BJ (cell line): Measurements from ENCODE around the gene CYP11A1. TPM values are rescaled to one million over a fixed set of nuclear protein-coding genes. Genes with fewer than 3 reads are reported as not detected.

Source experiments
- CTCF ChIA-PET: fragments of 350-600 bp; formaldehyde crosslinking; extraction: SDS; loops from one replicate; lab custom pipeline; 2021; ENCODE audit warnings: antibody characterized with exemption, inconsistent platforms; lab: Yijun Ruan, JAX
- POLR2A ChIA-PET: fragments of 300-600 bp; sonication (Branson Sonifier 250); formaldehyde crosslinking; extraction: SDS; loops from one replicate; lab custom pipeline; 2021; ENCODE audit warnings: antibody characterized with exemption; lab: Charles Lee
- DNase-seq: peaks from one replicate; pipeline ENCODE4 v3.0.0-alpha.2; 2011; ENCODE audit warnings: low read depth
- H3K27me3 ChIP-seq: 2 replicates; pipeline ENCODE4 v1.6.0; 2011; ENCODE audit warnings: low read length; ENCODE audit not compliant: control insufficient read depth, insufficient read depth
- H3K36me3 ChIP-seq: 2 replicates; pipeline ENCODE4 v1.5.1; 2011; ENCODE audit warnings: low read length; ENCODE audit not compliant: control insufficient read depth, insufficient read depth
- H3K4me3 ChIP-seq: 2 replicates; pipeline ENCODE4 v1.5.1; 2011; ENCODE audit warnings: low read depth, mild to moderate bottlenecking, control low read depth, low read length
- polyA plus RNA-seq: library from polyadenylated mRNA; depleted of rRNA; stranded (reverse); fragments of >200 nt; gene quantifications from 2 replicates; pipeline ENCODE4 v1.2.3, GENCODE V29; 2011
- TF ChIP-seq, protein P1 (sequence below): IDR thresholded peaks from 2 replicates; pipeline ENCODE4 v1.5.1; 2011; ENCODE audit warnings: low read depth, mild to moderate bottlenecking, control low read depth, inconsistent platforms, low read length, moderate library complexity; ENCODE audit not compliant: insufficient read depth

CYP11A1 gene
- polyA plus RNA-seq, 1 experiment, result 0.70 TPM

DNA sequence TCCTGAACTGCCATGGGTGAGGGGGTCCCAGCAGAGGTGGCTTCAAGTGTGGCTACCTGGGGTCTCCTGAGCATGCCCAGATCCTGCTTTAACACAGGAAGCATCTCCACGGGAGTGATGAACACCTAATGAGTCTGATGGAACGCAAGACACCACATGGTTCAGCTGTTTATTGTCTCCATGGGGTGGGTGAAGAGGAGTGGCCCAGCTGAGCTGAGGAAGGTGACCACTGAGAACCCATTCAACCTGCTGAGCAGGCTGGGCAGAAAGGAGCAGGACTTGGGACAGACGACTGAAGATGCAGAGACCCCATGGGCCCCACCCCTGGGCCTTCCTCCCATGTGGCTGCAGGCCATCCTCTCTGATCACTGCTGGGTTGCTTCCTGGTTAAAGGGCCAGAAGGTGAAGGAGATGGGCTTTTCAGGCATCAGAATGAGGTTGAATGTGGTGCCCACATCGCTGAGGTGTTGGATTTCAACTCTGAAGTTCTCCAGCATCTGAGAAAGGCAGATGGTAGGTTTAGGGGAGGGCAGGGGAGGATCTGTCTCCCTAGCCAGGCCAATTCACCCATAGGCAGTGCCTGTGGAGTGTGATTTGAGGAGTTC is 29.7 kb downstream of the CYP11A1 start:
- ChIA-PET POLR2A (no interaction called here), CTCF (interaction anchor here (5.3 kb wide), 1 partner anchor 15 kb away, joined by 21 read pairs; no protein-coding TSS in a partner anchor)
- TF ChIP-seq, protein P1, sequence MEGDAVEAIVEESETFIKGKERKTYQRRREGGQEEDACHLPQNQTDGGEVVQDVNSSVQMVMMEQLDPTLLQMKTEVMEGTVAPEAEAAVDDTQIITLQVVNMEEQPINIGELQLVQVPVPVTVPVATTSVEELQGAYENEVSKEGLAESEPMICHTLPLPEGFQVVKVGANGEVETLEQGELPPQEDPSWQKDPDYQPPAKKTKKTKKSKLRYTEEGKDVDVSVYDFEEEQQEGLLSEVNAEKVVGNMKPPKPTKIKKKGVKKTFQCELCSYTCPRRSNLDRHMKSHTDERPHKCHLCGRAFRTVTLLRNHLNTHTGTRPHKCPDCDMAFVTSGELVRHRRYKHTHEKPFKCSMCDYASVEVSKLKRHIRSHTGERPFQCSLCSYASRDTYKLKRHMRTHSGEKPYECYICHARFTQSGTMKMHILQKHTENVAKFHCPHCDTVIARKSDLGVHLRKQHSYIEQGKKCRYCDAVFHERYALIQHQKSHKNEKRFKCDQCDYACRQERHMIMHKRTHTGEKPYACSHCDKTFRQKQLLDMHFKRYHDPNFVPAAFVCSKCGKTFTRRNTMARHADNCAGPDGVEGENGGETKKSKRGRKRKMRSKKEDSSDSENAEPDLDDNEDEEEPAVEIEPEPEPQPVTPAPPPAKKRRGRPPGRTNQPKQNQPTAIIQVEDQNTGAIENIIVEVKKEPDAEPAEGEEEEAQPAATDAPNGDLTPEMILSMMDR, result no peak
- Histone ChIP-seq H3K27me3 (no peaks in the 10 kb centered on the region), H3K36me3 (no peaks in the 10 kb centered on the region), H3K4me3 (no peak overlapping the region)
- no peak for DNase-seq

DNA sequence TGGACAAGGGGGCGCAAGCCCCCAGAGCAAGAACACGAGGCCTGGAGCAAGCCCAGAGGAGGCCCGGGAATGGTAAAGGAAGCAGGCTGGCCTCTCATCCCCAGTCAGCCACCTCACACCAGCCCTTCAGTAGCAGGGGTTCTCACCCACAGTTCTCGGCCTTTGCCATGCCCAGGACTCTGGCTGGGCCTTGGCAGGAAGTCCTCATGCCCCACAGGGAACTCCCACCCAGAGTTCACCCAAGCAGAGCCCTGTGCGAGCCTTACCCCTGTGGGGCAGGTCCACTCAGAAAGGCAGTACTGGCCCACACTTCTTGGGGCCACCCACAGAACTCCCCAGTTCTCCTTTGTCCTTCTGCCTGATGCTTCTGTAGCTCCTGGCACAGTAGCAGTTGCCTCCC is 30.3 kb downstream of the CYP11A1 start:
- no peak for DNase-seq
- ChIA-PET CTCF (interaction anchor here (1.0 to 5.3 kb wide), 4 partner anchors 12 to 29 kb away, joined by 4 to 21 read pairs (median 8); no protein-coding TSS in a partner anchor), POLR2A (no interaction called here)
- H3K27me3 ChIP-seq, result no peaks in the 10 kb centered on the region
- TF ChIP-seq, protein P1, result no peak
- no peak overlapping the region for H3K4me3 ChIP-seq
- no peaks in the 10 kb centered on the region for H3K36me3 ChIP-seq

DNA sequence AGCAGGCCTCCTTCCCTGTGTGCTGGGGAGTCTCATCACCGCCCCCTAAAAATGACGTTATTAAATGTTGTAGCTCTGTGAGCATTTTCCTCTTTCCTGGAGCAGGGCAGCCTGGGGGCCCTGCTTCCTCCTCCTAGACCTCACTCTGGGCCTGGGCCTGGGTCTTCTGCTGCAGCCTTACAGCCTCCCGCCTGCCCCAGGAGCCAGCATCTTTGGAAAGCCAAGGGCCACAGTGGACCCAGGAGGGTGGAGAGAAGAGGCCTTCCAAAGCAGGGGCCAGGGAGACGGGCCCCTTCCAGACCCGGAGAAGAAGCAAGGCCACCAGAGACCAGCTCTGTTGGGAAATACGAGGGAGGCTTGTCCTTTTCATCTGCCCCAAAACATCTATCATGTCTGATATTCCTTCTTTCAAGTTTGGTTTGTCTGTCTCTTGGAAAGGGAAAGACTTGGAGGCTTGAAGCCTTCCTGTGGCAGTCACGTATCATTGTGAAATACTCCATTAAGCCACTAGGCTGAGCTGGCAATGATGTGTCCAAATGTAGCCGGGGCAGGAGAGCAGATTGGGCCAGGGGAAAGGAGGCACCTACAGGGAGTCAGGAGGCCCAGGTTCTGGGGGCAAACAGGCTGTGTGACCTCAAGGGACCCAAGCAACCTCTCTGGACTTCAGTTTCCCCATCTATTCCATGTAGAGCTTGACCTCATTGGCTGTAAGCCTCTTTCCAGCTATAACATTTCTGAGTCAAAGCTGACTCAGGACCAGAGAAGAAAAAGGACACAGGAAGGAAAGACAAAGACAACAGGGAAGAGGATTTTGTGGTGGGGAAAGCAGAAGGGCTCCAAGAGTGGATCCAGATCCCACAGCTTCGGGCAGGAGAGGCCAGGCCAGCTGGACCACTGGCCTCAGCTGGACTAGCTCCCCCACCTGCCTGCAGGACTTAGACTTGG is 31.1 kb downstream of the CYP11A1 start:
- TF ChIP-seq, protein P1, result no peak
- Histone ChIP-seq H3K36me3 (no peaks in the 10 kb centered on the region), H3K4me3 (no peak overlapping the region), H3K27me3 (no peaks in the 10 kb centered on the region)
- ChIA-PET POLR2A (no interaction called here), CTCF (interaction anchor here (0.6 to 5.3 kb wide), 6 partner anchors 10 to 214 kb away, joined by 3 to 21 read pairs (median 5); no protein-coding TSS in a partner anchor)
- no peak for DNase-seq

DNA sequence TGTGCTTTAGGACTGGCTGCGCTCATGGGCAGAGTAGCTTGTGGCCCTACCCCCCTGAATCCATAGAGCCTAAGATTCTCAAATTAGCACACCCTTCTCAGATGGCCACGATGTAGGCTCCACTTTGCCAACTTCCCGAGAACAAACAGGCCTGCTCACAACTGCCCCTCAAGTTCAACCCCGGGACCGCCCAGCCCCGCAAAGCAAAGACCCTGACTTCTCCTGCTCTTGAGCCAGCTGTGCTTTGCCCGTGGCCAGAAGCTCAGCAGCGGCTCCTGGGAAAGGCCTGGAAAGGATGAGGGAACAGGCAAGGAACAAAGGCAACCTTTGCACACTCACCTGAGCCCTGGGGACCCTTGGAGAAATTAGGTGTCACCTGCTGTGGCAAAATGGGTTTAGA is 32.0 kb downstream of the CYP11A1 start:
- peaks cover 2% of the 10 kb centered on the region; the same call in 1 of the 2 replicates for H3K27me3 ChIP-seq
- POLR2A ChIA-PET, result no interaction called here
- TF ChIP-seq, protein P1, result no peak
- no peaks in the 10 kb centered on the region for H3K36me3 ChIP-seq
- H3K4me3 ChIP-seq, result no peak overlapping the region
- DNase-seq, result no peak
- CTCF ChIA-PET, result interaction anchor here (1.2 to 5.3 kb wide), 3 partner anchors 9 to 15 kb away, joined by 5 to 21 read pairs (median 10); no protein-coding TSS in a partner anchor

DNA sequence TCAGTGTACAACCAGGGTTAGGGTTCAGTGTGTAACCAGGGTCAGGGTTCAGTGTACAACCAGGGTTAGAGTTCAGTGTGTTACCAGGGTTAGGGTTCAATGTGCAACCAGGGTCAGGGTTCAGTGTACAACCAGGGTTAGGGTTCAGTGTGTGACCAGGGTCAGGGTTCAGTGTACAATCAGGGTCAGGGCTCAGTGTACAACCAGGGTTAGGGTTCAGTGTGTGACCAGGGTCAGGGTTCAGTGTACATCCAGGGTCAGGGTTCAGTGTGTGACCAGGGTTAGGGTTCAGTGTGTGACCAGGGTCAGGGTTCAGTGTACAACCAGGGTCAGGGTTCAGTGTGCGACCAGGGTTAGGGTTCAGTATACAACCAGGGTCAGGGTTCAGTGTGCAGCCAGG is 33.3 kb downstream of the CYP11A1 start:
- TF ChIP-seq, protein P1, result no peak
- Histone ChIP-seq H3K4me3 (no peak overlapping the region), H3K27me3 (peaks cover 3% of the 10 kb centered on the region; the same call in 1 of the 2 replicates), H3K36me3 (no peaks in the 10 kb centered on the region)
- DNase-seq, result no peak
- CTCF ChIA-PET, result interaction anchor here (5.3 kb wide), 1 partner anchor 11 kb away, joined by 21 read pairs; no protein-coding TSS in a partner anchor
- POLR2A ChIA-PET, result no interaction called here
